Purkinje cell (primary cell): ENCODE data around the gene LRRC18. TPM values are rescaled to one million over a fixed set of nuclear protein-coding genes. Genes with fewer than 3 reads are reported as not detected.

Experiments used
- polyA plus RNA-seq: library from polyadenylated mRNA; unstranded; fragments of >200 nt; fragmentation: Nextera tagmentation; gene quantifications from 2 replicates; pipeline ENCODE4 v1.2.1, GENCODE V29; 2014

The LRRC18 gene
- polyA plus RNA-seq: not detected in 2 replicates

GRCh38 chr10:48939790-48940325, at the start of gene LRRC18:
LRRC18 (minus strand) TSS chr10:48939840; CDS start chr10:48914155, 25,685 bp downstream.

Other genes starting within 250 kb of the LRRC18 start
- 1.5 and 1.7 TPM in 2 replicates for gene VSTM4, start 175.7 kb upstream of the LRRC18 start, polyA plus RNA-seq
- gene FAM170B, start 194.2 kb upstream of the LRRC18 start, polyA plus RNA-seq: not detected in 2 replicates
- gene TMEM273, start 248.6 kb upstream of the LRRC18 start, polyA plus RNA-seq: not detected in 2 replicates